ENCODE measurements around the gene MLPH.

GRCh38 chr2:237456200-237456843 lies 30.7 kb upstream of the MLPH start:
- no peak for TF ChIP-seq POLR2A (IDR thresholded peaks at IDR 0.05; ENCODE audit: low read depth, low read length)
- TF ChIP-seq TAF1 (IDR thresholded peaks at IDR 0.05; ENCODE audit: low read depth, low read length), result no peak
- no peak for TF ChIP-seq POLR2AphosphoS5 (IDR thresholded peaks at IDR 0.05; ENCODE audit: low read depth, low read length)
- TF ChIP-seq SPI1 (IDR thresholded peaks at IDR 0.05; ENCODE audit: low read depth, low read length), result no peak
- TF ChIP-seq POU2F2 (IDR thresholded peaks at IDR 0.05; ENCODE audit: low read depth, low read length), result no peak
- TF ChIP-seq PAX5 (IDR thresholded peaks at IDR 0.05; ENCODE audit: insufficient read depth, low read length, severe bottlenecking), result no peak
